Right lobe of liver (tissue), 6 donors: Measurements from ENCODE around the gene CBX2. TPM values are rescaled to one million over a fixed set of nuclear protein-coding genes. Genes with fewer than 3 reads are reported as not detected.
A peak's percentile ranks its signal among the peaks of the same experiment; 100 is the strongest.

Source experiments
- ATAC-seq, 4 donors: fragments of 200-7000 bp; cut with Tn5 transposase; one replicate each; pipeline ENCODE4 v1.9.1; 2020; ENCODE audit warnings: mild to moderate bottlenecking in 4 of 4, moderate library complexity in 4 of 4
- DNase-seq, 3 donors: peaks; one replicate each; pipeline ENCODE4 v3.0.0-alpha.2; 2020
- H3K27ac ChIP-seq, 3 donors: fragments of 200-600 bp; one replicate each; pipeline ENCODE4 v1.8.0; 2022
- H3K27me3 ChIP-seq, 2 donors: fragments of 200-600 bp; one replicate each; pipeline ENCODE4 v1.8.0; 2022
- H3K36me3 ChIP-seq, 4 donors: fragments of 200-600 bp; sonication (generic) in 1 of 4; one replicate each; pipeline versions ENCODE4 v1.5.1 to v1.8.0; 2017 to 2022; ENCODE audit warnings: control low read depth in 1 of 4
- H3K4me1 ChIP-seq, 4 donors: fragments of 200-600 bp; sonication (generic) in 1 of 4; one replicate each; pipeline versions ENCODE4 v1.5.1 to v1.8.0; 2017 to 2022; ENCODE audit warnings: control low read depth in 1 of 4
- H3K4me3 ChIP-seq, 3 donors: fragments of 200-600 bp; one replicate each; pipeline ENCODE4 v1.8.0; 2022
- H3K9me3 ChIP-seq, 4 donors: fragments of 200-600 bp; sonication (generic) in 1 of 4; one replicate each; pipeline versions ENCODE4 v1.5.1 to v1.8.0; 2017 to 2022; ENCODE audit warnings: control low read depth in 1 of 4
- POLR2A ChIP-seq: fragments of 450-650 bp; IDR thresholded peaks from one replicate; pipeline ENCODE4 v1.6.1; 2017; ENCODE audit warnings: antibody characterized with exemption, mild to moderate bottlenecking
- WGBS: methylation state at CpG from one replicate; pipeline ENCODE4 v1.1.6; 2018; ENCODE audit warnings: low coverage, low lambda C conversion rate; ENCODE audit not compliant: insufficient coverage; ENCODE audit errors: missing lambda C conversion rate; 5-methylcytosine and 5-hydroxymethylcytosine counted together
- intact Hi-C, 2 donors: fragments of 100-400 bp; cut with DNase I; formaldehyde crosslinking; loops; one replicate each; pipeline versions ENCODE4 v1.11.2 to v1.14.1; 2022
- total RNA-seq, 6 experiments: library from RNA; depleted of rRNA in 2 of 6; stranded (reverse); fragments of >200 nt in 2 of 6; fragmentation: NEBNext Ultra II Directional in 3 of 6; extraction: Animal tissue kit (Norgen Biotek cat#: 25700) in 3 of 6; gene quantifications; one replicate each; pipeline versions ENCODE4 v1.1.0 to v1.2.4, GENCODE V29; 2016 to 2023
- TF ChIP-seq, protein P1 (sequence below), 4 donors: fragments of 200-600 bp in 3 of 4; fragments of 450-650 bp in 1 of 4; IDR thresholded peaks; one replicate each; pipeline versions ENCODE4 v1.5.1 to v1.8.0; 2016 to 2022; ENCODE audit warnings: antibody characterized with exemption in 4 of 4, mild to moderate bottlenecking in 2 of 4
- donor health status: DM: no; HTN: yes; CAD: no.
- donor health status: DM: no; HTN: no; CAD: no.
- donor health status: DM: no; HTN: no; CAD: no.
- donor health status: DM: no; HTN: yes; CAD: no.
- donor health status: DM: no; HTN: yes; CAD: no.

CBX2 gene
- total RNA-seq, 6 experiments from 2014 or later: 0.33 to 3.5 (median 1.1) TPM

GRCh38 chr17:79760197-79760906 lies 17.6 kb upstream of the CBX2 start:
- H3K4me3 ChIP-seq: no peak overlapping the region
- no peaks in the 10 kb centered on the region for H3K27me3 ChIP-seq
- H3K4me1 ChIP-seq: no peaks in the 10 kb centered on the region
- peak in 1 of 3 donors; percentile 38 for DNase-seq
- intact Hi-C loops: no loop called here
- TF ChIP-seq POLR2A: no peak
- TF ChIP-seq, protein P1, sequence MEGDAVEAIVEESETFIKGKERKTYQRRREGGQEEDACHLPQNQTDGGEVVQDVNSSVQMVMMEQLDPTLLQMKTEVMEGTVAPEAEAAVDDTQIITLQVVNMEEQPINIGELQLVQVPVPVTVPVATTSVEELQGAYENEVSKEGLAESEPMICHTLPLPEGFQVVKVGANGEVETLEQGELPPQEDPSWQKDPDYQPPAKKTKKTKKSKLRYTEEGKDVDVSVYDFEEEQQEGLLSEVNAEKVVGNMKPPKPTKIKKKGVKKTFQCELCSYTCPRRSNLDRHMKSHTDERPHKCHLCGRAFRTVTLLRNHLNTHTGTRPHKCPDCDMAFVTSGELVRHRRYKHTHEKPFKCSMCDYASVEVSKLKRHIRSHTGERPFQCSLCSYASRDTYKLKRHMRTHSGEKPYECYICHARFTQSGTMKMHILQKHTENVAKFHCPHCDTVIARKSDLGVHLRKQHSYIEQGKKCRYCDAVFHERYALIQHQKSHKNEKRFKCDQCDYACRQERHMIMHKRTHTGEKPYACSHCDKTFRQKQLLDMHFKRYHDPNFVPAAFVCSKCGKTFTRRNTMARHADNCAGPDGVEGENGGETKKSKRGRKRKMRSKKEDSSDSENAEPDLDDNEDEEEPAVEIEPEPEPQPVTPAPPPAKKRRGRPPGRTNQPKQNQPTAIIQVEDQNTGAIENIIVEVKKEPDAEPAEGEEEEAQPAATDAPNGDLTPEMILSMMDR (IDR thresholded peaks at IDR 0.05): no peak
- H3K9me3 ChIP-seq: no peaks in the 10 kb centered on the region
- no peak for ATAC-seq
- no peaks in the 10 kb centered on the region for H3K36me3 ChIP-seq
- H3K27ac ChIP-seq: no peak overlapping the region
- 40% methylated on average over 3 of the region's 21 CpGs for WGBS

DNA sequence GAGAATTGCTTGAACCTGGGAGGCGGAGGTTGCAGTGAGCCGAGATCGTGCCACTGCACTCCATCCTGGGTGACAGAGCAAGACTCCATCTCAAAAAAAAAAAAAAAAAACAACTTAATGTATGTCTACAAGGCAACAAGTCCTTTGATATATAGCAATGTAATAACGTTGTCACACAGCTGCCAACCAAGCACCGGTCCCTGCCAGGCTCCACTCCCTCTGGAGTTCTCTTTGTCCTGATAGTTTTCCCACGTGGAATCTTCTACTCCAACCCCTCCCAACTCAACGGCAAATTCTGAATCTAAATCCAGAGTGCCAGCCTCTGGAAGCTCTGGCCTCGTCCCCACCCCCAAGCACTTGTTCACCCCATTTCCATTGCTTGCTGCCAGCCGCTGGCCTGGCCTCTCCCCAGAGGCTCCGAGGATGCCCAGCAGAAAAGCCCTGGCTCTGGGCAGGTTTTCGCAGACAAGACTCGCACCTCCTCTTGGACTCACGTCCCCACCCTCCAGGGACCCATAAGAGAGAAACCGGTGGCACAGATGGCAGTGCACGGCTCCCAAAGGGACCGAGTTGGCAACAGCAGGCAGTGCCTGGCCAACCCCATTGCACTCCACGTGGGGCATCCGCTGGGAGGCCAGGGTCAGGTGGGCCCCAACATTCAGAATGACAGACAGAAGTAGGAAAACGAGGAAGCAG lies 15.9 kb upstream of the CBX2 start:
- DNase-seq: peak in 1 of 3 donors; percentile 35
- no peaks in the 10 kb centered on the region for H3K9me3 ChIP-seq
- H3K4me1 ChIP-seq: no peaks in the 10 kb centered on the region
- H3K27ac ChIP-seq: no peak overlapping the region
- H3K4me3 ChIP-seq: no peak overlapping the region
- whole genome bisulfite sequencing: 82% methylated on average over 18 of the region's 19 CpGs
- no peaks in the 10 kb centered on the region for H3K27me3 ChIP-seq
- no peak for ATAC-seq
- TF ChIP-seq POLR2A: no peak
- TF ChIP-seq, protein P1 (IDR thresholded peaks at IDR 0.05): no peak
- intact Hi-C loops: no loop called here
- H3K36me3 ChIP-seq: no peaks in the 10 kb centered on the region

GRCh38 chr17:79765708-79766107 lies 12.2 kb upstream of the CBX2 start:
- no peaks in the 10 kb centered on the region for H3K4me1 ChIP-seq
- 51% methylated on average over 3 of the region's 3 CpGs for WGBS
- no peak overlapping the region for H3K4me3 ChIP-seq
- H3K9me3 ChIP-seq: no peaks in the 10 kb centered on the region
- ATAC-seq: no peak
- no peak for TF ChIP-seq POLR2A
- TF ChIP-seq, protein P1 (IDR thresholded peaks at IDR 0.05): no peak
- H3K27me3 ChIP-seq: no peaks in the 10 kb centered on the region
- intact Hi-C loops: no loop called here
- DNase-seq: no peak
- no peaks in the 10 kb centered on the region for H3K36me3 ChIP-seq
- no peak overlapping the region for H3K27ac ChIP-seq

- DNase-seq: peak in 1 of 3 donors; percentile 33
These were observed 8.1 kb upstream of the CBX2 start for GRCh38 chr17:79769570-79770506.

More at GRCh38 chr17:79769570-79770506, 8.1 kb upstream of the CBX2 start:
- TF ChIP-seq, protein P1 (IDR thresholded peaks at IDR 0.05): no peak
- no peak for TF ChIP-seq POLR2A
- peaks cover 0 to 14% of the 10 kb centered on the region in 2 donors for H3K27me3 ChIP-seq
- no peak for ATAC-seq
- WGBS: 59% methylated on average over 7 of the region's 28 CpGs
- H3K27ac ChIP-seq: no peak overlapping the region
- H3K4me3 ChIP-seq: no peak overlapping the region
- peaks cover 0 to 5% (median 0%) of the 10 kb centered on the region in 4 donors for H3K4me1 ChIP-seq
- no peaks in the 10 kb centered on the region for H3K9me3 ChIP-seq
- no peaks in the 10 kb centered on the region for H3K36me3 ChIP-seq
- intact Hi-C loops: no loop called here
